GM12878 (cell line): ENCODE data around the gene SVIL.

ENCODE experiments used
- BHLHE40 ChIP-seq, 2 experiments: fragments of 450-650 bp in 1 of 2; IDR thresholded peaks; 2 replicates each; pipeline ENCODE4 v1.6.1; 2011 to 2017; ENCODE audit warnings: low read depth in 2 of 2, borderline replicate concordance in 1 of 2, improper control_type of control experiment in 1 of 2, low read length in 1 of 2, mild to moderate bottlenecking in 1 of 2
- CBX5 ChIP-seq: sonication (generic); IDR thresholded peaks from 2 replicates; pipeline ENCODE4 v1.6.1; 2016; ENCODE audit warnings: low read depth, moderate library complexity, mild to moderate bottlenecking, inconsistent platforms
- EP300 ChIP-seq, 2 experiments: fragments of 150-350 bp in 1 of 2; IDR thresholded peaks; 2 replicates each; pipeline ENCODE4 v1.6.1; 2011 to 2012; ENCODE audit warnings: low read depth in 2 of 2, low read length in 2 of 2, borderline replicate concordance in 1 of 2, improper control_type of control experiment in 1 of 2, inconsistent platforms in 1 of 2; ENCODE audit not compliant: control insufficient read depth in 1 of 2
- JUND ChIP-seq: IDR thresholded peaks from 2 replicates; pipeline ENCODE4 v1.6.1; 2012; ENCODE audit warnings: low read depth, mild to moderate bottlenecking, low read length, improper control_type of control experiment, moderate library complexity
- SIX5 ChIP-seq: IDR thresholded peaks from 2 replicates; pipeline ENCODE4 v1.6.1; 2011; ENCODE audit warnings: mild to moderate bottlenecking, low read depth, low read length, moderate library complexity; ENCODE audit not compliant: severe bottlenecking
- ZBED1 ChIP-seq: IDR thresholded peaks from 2 replicates; pipeline ENCODE4 v1.6.1; 2016; ENCODE audit warnings: borderline replicate concordance
- TF ChIP-seq, protein P1 (sequence below), 3 experiments: IDR thresholded peaks in 2 of 3; conservative IDR thresholded peaks in 1 of 3; 2 replicates each; pipeline ENCODE4 v1.5.1; 2011; ENCODE audit warnings: low read depth in 3 of 3, low read length in 3 of 3, mild to moderate bottlenecking in 3 of 3, control low read depth in 2 of 3, moderate library complexity in 2 of 3, inconsistent platforms in 1 of 3, mixed read lengths in 1 of 3; ENCODE audit not compliant: control insufficient read depth in 2 of 3, insufficient read depth in 1 of 3; ENCODE audit errors: extremely low read depth in 1 of 3
- TF ChIP-seq, protein P2 (sequence below): IDR thresholded peaks from 2 replicates; pipeline ENCODE4 v1.6.1; 2012; ENCODE audit warnings: mild to moderate bottlenecking, low read depth, low read length

DNA sequence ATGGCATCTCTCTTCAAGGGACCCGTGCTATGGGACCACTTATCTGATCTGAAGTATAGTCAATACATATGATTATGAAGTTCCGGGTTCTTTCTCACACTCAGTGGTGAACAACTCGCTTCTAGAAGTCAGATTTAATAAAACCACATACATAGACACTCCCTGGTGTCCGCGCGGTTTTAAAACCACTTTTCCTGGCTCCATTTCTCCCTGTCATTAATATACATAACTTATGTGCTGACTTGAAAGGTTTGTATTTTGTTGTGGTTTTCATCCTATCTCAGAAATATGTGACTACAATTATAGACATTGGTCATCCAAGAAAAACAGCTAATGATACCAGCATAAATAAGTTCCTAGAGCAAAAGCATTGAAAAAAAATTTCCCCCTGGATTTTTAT lies 34.0 kb downstream of the SVIL start:
- TF ChIP-seq BHLHE40 (IDR thresholded peaks at IDR 0.05; ENCODE audit: borderline replicate concordance in 1 of 2, low read depth in 2 of 2, low read length in 1 of 2) (no peak), CBX5 (no peak), SIX5 (no peak), EP300 (IDR thresholded peaks at IDR 0.05; ENCODE audit: borderline replicate concordance in 1 of 2, control insufficient read depth in 1 of 2, low read depth in 2 of 2, low read length in 2 of 2) (no peak), ZBED1 (no peak), JUND (no peak)
- TF ChIP-seq, protein P1, sequence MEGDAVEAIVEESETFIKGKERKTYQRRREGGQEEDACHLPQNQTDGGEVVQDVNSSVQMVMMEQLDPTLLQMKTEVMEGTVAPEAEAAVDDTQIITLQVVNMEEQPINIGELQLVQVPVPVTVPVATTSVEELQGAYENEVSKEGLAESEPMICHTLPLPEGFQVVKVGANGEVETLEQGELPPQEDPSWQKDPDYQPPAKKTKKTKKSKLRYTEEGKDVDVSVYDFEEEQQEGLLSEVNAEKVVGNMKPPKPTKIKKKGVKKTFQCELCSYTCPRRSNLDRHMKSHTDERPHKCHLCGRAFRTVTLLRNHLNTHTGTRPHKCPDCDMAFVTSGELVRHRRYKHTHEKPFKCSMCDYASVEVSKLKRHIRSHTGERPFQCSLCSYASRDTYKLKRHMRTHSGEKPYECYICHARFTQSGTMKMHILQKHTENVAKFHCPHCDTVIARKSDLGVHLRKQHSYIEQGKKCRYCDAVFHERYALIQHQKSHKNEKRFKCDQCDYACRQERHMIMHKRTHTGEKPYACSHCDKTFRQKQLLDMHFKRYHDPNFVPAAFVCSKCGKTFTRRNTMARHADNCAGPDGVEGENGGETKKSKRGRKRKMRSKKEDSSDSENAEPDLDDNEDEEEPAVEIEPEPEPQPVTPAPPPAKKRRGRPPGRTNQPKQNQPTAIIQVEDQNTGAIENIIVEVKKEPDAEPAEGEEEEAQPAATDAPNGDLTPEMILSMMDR (IDR thresholded peaks at IDR 0.05 in 2 of 3, conservative IDR thresholded peaks at IDR 0.05 in 1 of 3; ENCODE audit: control insufficient read depth in 2 of 3, extremely low read depth in 1 of 3, insufficient read depth in 1 of 3, low read depth in 3 of 3, low read length in 3 of 3): no peak
- TF ChIP-seq, protein P2, sequence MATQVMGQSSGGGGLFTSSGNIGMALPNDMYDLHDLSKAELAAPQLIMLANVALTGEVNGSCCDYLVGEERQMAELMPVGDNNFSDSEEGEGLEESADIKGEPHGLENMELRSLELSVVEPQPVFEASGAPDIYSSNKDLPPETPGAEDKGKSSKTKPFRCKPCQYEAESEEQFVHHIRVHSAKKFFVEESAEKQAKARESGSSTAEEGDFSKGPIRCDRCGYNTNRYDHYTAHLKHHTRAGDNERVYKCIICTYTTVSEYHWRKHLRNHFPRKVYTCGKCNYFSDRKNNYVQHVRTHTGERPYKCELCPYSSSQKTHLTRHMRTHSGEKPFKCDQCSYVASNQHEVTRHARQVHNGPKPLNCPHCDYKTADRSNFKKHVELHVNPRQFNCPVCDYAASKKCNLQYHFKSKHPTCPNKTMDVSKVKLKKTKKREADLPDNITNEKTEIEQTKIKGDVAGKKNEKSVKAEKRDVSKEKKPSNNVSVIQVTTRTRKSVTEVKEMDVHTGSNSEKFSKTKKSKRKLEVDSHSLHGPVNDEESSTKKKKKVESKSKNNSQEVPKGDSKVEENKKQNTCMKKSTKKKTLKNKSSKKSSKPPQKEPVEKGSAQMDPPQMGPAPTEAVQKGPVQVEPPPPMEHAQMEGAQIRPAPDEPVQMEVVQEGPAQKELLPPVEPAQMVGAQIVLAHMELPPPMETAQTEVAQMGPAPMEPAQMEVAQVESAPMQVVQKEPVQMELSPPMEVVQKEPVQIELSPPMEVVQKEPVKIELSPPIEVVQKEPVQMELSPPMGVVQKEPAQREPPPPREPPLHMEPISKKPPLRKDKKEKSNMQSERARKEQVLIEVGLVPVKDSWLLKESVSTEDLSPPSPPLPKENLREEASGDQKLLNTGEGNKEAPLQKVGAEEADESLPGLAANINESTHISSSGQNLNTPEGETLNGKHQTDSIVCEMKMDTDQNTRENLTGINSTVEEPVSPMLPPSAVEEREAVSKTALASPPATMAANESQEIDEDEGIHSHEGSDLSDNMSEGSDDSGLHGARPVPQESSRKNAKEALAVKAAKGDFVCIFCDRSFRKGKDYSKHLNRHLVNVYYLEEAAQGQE: no peak
